ENCODE data around the gene RPP14.
"Not testable (repeated sequence)": the region's sequence is repeated elsewhere in the genome, so short reads cannot be mapped to it uniquely, and the experiment has no call there.

RPP14 gene

DNA sequence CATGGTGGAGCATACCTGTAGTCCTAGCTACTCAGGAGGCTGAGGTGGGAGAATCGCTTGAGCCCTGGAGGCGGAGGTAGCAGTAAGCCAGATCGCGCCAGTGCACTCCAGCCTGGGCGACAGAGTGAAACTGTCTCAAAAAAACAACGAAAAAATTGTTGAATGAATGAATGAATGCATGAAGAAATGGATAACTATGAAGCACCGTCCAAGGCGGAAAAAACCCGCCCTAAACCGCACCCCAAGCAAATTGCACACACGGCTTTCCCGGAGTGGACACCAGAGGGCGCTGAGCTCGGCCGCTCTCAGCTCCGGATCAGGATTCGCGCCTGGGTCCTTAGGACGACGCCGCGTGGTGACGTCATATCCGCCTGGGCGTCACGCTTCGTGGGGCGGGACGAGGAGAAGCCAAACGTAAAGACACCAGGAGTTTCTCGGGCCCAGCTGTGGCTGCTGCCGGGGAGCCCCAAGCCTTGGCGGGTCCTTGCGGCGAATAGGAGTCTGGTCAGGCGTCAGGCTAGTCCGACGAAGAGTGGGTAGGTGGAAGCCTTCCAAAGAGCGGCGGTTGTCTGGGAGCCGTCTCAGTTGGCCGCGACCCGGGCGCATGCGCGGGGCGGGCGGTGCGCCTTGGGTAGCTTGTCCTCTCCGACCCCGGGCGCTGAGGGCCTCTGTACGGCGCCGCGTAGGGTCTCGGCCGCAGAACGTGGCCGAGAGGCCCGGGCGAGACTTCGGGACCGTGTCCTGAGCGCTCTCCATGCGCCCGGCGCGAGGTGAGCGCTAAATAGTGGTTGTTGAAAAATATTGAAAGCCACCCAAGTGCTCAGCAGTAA is at the start of gene RPP14, which contains the start of gene HTD2:
TSS of gene RPP14 (plus strand) at position 364 of the 830 bp plus-strand sequence. CDS start 4,085 bp downstream, outside the sequence.
TSS of gene HTD2 (plus strand) at position 639 of the 830 bp plus-strand sequence. CDS start 11,094 bp downstream, outside the sequence.
- peak; percentile 99 for DNase-seq

DNA sequence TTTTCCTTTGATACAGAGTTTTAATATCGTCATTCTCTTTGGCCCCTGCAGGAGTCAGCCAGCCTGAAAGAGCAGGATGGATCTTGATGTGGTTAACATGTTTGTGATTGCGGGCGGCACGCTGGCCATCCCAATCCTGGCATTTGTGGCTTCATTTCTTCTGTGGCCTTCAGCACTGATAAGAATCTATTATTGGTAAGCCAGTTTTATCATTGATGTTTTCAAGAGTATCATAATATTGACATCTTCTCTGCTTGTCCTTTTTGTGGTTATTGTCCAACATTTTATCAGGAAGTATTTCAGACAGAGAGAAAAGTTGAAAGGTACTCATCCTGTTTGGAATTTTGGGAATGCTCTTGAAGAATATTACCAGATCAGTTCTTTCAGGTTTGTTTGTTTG is 49.5 kb upstream of the RPP14 start:
- DNase-seq: no peak

DNA sequence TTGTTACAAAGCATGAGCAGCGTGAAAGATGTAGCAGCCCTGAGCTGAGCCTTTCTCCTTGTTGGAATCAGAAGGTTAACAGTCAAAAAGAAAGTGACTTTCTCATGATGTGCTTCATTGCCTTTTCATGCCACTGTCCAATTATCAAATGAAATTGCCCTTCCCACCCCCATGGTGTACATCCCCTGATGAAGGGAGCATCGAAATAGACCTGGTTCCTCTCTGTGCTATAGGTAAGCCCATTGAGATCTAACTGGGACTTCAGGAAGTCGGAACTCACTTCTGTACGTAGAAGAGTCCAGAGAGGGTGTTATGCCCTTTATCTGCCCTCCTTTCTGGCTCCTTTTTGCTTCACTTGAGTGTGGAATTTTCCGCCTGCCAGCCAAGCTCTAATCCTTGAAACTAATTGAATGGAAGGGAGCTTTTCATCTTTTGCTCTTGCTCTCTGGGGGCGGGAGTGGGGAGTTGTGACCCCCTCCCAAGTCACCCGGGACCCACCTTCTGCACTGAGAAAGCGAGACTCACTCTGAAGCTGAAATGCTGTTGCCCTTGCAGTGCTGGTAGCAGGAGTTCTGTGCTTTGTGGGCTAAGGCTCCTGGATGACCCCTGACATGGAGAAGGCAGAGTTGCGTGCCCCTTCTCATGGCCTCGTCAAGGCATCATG is 47.5 kb upstream of the RPP14 start:
- DNase-seq: no peak

DNA sequence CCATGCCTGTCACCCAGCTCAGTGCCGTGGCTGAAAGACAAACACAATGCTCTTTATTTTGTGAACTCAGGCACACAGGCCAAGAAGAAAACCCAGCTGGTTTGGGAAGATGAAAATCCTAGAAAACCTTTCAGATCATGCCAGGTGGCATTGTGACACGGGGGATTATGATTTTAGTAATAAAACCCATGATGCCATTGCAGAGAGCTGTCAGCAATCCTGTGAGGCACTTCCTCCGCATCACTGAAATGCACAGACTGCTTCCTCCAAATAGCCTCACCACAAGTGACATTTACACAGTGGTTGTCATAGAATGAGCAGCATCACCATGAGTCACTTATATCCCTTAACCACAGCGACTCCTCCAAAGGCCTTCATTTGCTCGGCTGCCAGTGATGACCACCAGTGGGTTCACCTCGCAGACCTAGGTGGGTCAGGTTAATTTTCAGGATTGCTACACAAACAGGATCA is 45.7 kb upstream of the RPP14 start:
- peak; percentile 15 for DNase-seq

DNA sequence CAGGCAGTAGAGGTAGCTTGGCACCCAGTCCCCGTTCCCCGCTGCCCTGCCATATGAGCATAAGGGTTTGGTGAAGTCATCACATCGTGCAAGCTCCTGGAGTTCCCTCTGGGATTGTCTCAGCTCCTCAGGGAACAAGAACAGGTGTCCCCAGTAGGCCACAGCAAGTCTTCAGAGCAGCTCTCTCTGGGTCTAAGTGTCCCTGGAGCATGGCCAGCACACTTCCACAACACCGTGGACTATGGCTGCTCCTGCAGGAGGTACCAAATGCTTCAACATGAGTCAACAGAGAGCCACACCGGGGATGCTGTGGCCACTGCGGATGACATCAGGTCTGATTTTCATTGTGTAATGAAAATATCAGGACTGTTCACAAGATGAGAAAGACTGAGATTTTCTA is 45.3 kb upstream of the RPP14 start:
- no peak for DNase-seq

DNA sequence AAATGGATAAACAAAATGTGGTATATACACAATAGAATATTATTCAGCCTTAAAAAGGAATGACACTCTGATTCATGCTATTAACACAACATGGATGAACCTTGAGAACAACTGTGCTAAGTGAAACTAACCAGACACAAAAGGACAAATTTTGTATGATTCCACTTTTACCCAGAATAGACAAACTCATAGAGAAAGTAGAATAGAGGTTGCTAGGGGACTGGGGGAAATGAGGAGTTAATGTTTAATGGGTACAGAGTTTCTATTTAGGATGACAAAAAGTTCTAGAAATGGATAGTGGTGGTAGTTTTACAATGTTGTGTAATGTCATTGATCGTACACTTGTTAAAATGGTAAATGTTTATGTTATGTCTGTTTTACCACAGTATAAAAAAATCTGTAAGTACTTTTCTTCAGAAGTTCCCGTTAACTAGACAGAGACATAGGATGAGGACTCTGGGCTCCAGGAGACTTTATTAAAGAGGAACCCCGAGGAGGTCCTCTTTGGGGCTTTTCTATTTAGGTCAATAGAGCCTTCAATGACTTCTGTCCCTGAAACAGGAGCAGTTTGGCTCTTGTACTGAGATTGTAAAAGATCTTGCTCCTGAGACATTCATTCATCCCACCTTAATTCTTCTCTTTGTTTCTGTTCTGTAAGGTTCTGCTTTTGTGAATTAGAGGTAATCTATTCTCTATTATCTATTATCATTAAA is 43.9 kb upstream of the RPP14 start:
- no peak for DNase-seq

DNA sequence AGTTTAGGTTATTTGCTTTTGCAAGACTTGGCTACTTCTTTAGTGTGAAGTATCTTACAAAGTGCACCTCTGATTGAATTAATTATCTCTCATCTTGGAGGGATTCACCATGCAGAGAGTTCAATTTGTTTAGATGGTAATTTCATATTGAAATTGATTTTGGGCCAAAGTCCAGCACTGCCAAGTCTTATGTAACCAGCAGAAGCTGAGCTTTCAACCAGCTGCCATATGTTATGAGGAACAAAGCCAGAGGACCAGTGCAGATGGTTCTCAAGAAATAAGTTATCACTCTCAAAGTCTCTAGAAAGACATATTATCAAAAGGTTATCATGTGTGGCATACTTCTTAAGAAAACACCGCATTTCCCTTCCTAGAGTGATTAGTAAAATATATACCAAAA is 39.5 kb upstream of the RPP14 start:
- no peak for DNase-seq

DNA sequence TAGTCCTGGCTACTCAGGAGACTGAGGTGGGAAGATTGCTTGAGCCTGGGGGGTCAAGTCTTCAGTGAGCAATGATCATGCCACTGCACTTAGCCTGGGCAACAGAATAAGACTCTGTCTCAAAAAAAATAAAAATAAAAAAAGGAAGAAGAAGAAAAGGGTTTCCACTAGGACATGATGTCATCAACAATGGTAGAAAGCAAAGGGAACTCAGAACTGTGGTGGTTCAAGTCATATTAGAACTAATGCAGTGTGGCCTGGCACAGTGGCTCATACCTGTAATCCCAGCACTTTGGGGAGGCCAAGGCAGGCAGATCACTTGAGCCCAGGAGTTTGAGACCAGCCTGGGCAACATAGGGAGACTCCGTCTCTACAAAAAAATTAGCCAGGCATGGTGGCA is 38.5 kb upstream of the RPP14 start:
- DNase-seq: not testable (repeated sequence)

DNA sequence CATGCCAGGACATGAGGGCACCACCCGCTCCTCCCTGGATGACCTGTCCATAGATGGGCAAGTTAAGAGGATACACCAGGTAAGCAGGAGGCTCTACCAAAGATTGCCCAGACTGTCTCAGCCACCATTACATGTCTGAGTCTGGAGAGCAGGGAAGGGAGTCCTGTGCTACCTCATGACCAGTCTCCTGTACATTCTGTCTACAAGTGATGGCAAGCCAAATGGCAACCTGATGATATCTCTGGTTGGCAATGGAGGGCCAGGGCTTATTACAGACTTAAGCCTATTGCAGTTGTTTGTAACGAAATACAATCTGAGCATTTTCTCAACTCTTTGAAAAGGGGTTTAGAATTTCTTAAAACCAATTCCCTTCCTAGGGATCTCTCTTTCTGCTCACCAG is 36.7 kb upstream of the RPP14 start:
- DNase-seq: no peak

DNA sequence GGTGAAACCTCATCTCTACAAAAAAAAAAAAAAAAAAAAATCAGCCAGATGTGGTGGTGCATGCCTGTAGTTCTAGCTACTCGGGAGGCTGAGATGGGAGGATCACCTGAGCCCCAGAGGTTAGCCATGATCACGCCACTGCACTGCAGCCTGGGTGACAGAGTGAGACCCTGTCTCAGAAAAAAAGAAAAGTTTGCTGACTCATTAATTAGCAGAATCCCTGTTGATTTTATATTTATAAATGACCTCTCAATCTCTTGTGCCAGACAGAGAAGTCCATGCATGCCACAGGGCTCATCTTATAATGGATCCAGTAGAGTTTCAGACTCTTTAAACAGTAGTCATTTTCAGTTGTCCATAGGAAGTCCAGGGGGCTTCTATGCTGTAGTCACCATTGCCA is 35.6 kb upstream of the RPP14 start:
- no peak for DNase-seq

DNA sequence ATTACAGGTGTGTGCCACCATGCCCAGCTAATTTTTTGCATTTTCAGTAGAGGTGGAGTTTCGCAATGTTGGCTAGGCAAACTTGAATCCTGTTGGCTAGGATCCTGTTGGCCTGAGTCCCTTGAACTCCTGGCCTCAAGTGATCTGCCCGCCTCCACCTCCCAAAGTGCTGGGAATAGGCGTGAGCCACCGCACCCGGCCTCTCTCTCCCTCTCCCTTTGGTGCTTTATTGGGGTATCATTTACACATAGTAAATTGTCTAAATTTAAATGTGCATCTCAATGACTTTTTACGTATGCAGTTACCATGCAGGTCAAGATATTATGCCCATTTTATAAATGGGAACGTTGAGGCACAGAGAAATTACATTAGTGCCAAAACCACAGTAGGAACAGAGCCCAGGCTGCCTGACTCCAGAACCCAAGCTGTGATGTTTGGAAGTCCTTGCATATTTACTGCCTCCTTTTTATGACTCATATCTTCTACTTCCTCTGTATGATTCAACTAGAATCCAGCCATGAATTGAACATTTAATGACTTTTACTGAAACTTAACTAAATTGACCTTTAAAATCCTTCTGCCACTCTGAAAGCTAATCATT is 34.0 kb upstream of the RPP14 start:
- peak; percentile 31 for DNase-seq

DNA sequence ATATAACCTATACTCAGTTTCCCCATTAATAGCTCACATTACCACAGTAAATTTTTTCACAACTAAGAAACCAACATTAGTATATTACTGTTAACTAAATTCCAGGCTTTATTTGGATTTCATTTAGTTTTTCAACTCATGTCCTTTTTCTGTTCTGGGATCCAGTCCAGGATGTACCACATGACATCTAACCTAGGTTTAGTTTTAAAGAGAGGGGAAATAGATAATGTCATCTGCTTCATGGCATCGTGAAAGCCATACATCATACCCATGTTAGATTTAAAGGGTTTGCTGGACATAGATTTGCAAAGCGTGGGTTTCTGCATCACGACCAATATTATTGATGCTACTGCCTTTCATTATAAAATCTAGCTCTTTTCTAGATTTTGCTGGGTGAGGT is 33.2 kb upstream of the RPP14 start:
- no peak for DNase-seq

DNA sequence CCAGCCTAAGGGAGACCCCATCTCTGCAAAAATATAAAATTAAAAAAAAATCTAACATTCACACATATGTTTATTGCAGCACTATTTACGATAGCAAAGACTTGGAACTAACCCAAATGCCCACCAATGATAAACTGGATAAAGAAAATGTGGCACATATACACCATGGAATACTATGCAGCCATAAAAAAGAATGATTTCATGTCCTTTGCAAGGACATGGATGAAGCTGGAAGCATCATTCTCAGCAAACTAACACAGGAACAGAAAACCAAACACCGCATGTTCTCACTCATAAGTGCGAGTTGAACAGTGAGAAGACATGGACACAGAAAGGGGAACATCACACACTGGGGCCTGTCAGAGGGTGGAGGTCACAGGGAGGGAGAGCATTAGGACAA is 32.7 kb upstream of the RPP14 start:
- not testable (repeated sequence) for DNase-seq

DNA sequence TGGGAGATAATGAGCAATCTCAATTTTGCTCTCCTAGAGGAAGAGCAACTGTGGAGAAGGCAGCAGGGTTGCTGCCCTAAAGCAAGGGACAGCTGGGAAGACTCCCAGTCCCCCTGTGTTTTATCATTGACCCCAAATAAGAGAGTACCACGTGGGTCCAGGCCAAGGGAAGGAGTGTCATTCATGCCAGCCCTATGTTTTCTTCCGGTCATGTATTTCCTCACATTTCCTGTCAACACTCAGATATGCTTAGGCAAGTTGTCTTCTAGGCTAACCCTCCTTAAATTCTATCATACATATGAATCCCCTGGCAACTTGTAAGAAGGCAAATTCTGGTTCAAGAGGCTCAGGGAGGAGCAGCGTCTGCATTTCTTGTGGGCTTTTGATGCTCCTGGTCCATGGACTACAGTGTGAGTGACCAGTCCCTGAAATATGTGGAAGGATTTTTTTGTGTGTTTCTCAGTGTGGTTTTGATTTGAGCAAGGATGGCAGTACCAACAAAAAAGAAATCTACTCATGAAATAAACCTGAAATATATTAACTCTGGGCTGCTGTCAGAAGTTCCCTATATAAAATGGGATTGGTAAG is 31.9 kb upstream of the RPP14 start:
- no peak for DNase-seq

DNA sequence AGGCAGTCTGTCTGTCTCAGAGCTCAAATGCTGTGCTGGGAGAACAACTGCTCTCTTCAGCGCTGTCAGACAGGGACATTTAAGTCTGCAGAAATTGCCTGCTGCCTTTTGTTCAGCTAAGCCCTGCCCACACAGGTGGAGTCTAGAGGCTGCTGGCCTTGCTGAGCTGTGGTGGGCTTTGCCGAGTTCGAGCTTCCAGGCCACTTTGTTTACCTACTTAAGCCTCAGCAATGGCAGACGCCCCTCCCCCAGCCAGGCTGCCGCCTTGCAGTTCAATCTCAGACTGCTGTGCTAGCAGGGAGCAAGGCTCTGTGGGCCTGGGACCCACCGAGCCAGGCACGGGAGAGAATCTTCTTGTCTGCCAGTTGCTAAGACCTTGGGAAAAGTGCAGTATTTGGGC is 25.0 kb upstream of the RPP14 start:
- no peak for DNase-seq

DNA sequence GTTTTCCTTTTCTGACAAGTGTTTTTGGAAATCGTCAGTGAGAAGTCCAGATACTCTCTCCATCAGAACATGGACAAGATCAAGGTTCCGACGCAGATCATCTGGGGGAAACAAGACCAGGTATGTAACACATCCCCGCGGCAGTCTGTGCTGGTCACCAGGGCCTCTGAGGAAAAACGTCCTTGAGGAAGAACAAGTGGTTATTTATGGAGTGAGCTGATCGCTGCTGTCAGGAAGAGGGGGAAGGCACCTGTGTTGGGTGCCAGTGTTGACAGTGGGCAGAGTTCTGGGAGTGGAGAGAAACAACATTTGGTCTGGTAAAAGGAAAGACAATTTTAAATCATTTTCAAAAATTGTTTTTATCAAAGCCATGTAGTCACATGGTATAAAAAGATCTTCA is 20.7 kb upstream of the RPP14 start:
- DNase-seq: no peak

DNA sequence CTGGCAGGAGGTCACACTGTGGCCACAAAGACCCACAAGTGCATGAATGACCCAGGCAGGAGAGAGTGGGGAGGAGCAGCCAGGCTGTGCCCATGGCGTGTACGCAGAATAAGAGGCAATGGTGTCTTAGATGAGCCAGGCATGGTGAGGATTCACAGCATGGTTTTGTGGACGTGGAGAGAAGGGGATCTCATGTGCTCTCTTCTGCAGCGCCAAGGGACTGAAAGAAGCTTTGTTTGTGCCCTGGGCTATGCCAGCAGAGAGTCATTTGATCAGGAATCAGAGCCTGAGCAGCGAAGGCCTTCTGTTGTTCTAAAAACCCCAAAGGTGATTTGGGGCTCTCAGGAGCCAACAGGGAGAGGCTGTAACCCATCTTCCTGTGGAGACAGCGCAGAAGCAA is 18.7 kb upstream of the RPP14 start:
- DNase-seq: no peak

DNA sequence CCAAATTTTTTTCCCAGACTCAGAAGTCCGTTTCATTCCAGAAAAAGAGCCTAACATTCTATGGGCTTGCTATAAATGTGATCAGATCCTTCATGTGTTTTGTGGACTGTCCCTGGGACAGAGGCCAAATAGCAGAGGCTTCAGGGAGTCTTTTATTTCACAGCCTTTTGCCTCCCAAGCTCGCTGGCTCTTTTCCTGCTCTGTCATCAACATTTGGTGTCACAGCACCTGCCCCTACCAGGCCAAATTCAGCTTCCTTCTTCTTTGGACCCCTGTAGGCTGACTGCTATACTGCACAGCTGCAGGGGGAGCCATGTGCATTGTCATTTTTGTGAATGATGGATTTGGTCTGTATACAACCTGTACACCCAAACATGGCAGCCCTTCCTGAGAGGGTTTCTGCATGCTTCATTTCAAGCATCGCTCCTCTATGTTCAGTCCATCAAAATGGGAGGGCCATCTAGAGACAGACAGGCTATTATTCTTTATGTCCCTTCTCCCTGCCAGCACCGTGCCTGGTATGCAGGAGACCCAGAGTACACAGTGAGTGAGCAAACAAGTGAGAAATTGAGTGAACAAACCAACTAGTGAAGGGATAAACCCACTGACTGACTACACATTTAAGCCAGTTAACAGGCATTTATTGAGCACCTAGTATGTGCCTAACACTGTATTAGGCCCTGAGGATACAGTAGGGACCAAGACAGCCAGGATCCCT is 17.9 kb upstream of the RPP14 start:
- DNase-seq: peak; percentile 39

DNA sequence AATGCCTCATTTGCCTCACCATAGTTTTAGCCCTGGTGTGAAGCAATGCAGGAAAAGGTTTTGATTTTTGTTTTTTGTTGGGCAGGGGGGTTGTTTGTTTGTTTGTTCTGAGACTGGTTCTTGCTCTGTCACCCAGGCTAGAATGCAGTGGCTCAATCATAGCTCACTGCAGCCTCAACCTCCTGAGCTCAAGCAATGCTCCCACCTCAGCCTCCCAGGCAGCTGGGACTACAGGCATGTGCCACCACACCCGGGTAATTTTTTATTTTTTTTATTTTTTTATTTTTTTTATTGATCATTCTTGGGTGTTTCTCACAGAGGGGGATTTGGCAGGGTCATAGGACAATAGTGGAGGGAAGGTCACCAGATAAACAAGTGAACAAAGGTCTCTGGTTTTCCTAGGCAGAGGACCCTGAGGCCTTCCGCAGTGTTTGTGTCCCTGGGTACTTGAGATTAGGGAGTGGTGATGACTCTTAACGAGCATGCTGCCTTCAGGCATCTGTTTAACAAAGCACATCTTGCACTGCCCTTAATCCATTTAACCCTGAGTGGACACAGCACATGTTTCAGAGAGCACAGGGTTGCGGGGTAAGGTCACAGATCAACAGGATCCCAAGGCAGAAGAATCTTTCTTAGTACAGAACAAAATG is 17.0 kb upstream of the RPP14 start:
- DNase-seq: not testable (repeated sequence)

DNA sequence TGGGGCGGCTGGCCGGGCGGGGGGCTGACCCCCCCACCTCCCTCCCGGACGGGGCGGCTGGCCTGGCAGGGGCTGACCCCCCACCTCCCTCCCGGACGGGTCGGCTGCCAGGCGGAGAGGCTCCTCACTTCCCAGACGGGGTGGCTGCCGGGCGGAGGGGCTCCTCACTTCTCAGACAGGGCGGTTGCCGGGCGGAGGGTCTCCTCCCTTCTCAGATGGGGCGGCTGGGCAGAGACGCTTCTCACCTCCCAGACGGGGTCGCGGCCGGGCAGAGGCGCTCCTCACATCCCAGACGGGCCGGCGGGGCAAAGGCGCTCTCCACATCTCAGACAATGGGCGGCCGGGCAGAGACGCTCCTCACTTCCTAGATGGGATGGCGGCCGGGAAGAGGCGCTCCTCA is 15.6 kb upstream of the RPP14 start:
- not testable (repeated sequence) for DNase-seq

DNA sequence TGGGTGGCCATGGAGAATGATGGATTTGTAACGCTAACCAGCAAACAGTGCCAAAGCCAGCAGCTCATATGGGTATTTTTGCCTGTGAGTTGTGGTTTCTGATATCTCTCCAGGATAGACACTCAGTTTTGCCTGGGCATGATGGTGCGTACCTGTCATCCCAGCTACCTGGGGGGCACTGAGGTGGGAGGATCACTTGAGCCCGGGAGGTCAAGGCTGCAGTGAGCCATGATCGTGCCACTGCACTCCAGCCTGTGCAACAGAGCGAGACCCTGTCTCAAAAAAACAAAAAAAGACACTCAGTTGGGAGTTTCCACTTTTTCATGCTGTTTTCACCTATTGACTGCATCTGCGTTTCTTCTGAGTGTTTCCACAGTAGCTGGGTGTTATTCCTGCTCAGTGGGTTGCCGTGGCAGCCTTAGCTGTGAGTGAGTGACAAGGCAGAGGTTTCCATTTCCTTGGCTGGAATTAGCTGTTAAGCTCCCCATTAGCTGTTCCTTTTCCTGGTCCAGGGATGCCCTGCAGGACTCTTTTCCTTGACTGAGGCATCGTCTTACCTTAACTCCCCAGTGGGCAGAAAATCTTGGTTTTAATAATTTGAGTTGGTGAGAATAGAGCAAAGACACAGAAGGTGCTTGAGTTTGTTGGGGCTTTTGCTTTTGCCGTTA is 14.2 kb upstream of the RPP14 start:
- DNase-seq: no peak
